ENCODE results near the gene GABRR3.

The GABRR3 gene

DNA sequence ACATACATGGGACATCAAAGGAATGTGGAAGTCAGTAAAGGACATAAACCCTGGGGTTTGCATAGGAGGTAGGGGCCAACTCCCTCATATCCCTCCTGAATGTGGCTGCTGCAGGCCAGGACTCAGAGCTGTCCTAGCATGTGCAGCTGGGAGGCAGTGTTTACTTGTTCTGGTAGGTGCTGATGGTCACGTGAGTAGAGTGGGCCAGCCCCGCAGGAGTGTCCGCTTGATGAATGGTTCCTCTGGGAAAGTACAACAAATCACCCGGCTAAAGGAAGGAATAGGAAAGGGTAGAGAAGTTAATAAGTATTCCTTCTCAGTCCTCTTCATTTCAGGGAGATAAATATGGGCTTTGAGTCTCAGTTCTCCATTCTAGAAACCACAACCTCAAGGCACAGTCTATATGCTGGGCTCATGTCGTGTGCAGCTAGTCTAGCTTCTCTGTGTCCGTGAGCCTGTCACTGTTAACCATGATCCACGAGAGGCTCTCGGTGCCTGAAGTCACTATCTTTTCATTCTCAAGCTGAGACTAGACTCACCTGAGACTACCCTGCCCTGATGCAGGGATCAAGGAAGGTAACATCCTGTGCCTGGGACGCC lies 80.8 kb downstream of the GABRR3 start:
- Histone ChIP-seq H3K4me2 (ENCODE audit: low read depth, low read length) (no peak overlapping the region), H2AFZ (ENCODE audit: low read length) (no peak overlapping the region), H3F3A (ENCODE audit: insufficient read depth, low read length) (no peaks in the 10 kb centered on the region), H3K36me3 (replicated peaks; ENCODE audit: insufficient read depth, low read length) (peaks cover 8% of the 10 kb centered on the region; the same call in 1 of the 2 replicates), H3K9me2 (replicated peaks; ENCODE audit: insufficient read depth, low read length) (no peaks in the 10 kb centered on the region), H3K9ac (ENCODE audit: low read length) (no peak overlapping the region), H4K20me1 (ENCODE audit: insufficient read depth, low read length) (no peaks in the 10 kb centered on the region), H3K4me1 (ENCODE audit: low read length) (no peaks in the 10 kb centered on the region), H3K9me3 (replicated peaks; ENCODE audit: insufficient read depth, low read length) (no peaks in the 10 kb centered on the region), H3K79me2 (ENCODE audit: low read length) (no peaks in the 10 kb centered on the region), H3K4me3 (ENCODE audit: low read length) (no peak overlapping the region), H3K27me3 (replicated peaks; ENCODE audit: insufficient read depth, low read length) (no peaks in the 10 kb centered on the region), H3K27ac (ENCODE audit: low read length) (no peak overlapping the region)
- no peak for TF ChIP-seq EZH2 (optimal IDR thresholded peaks at IDR 0.05; ENCODE audit: low read depth, low read length)
- TF ChIP-seq EZH2phosphoT487 (IDR thresholded peaks at IDR 0.05; ENCODE audit: low read length): no peak
- TF ChIP-seq, protein P1, sequence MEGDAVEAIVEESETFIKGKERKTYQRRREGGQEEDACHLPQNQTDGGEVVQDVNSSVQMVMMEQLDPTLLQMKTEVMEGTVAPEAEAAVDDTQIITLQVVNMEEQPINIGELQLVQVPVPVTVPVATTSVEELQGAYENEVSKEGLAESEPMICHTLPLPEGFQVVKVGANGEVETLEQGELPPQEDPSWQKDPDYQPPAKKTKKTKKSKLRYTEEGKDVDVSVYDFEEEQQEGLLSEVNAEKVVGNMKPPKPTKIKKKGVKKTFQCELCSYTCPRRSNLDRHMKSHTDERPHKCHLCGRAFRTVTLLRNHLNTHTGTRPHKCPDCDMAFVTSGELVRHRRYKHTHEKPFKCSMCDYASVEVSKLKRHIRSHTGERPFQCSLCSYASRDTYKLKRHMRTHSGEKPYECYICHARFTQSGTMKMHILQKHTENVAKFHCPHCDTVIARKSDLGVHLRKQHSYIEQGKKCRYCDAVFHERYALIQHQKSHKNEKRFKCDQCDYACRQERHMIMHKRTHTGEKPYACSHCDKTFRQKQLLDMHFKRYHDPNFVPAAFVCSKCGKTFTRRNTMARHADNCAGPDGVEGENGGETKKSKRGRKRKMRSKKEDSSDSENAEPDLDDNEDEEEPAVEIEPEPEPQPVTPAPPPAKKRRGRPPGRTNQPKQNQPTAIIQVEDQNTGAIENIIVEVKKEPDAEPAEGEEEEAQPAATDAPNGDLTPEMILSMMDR (IDR thresholded peaks at IDR 0.05; ENCODE audit: low read length): no peak
- no peak for DNase-seq

DNA sequence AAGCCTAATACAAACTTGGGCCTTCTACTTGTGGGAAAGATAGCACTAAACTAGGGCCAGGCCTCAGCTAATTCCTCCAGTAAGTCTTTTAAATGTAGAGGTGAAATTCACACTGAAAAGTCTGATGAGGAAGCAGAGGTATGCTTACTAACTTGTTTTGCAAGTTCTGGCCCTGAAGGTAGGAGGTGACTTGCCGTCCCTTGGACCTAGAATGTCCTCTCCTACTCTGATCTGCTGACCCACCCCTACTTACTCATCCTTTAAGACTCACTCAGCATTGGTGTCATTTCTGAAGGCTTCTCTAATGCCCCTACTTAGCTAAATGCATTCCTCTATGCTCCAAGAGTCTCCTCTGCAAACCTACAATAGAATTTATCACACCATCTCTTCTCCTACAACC lies 82.2 kb downstream of the GABRR3 start:
- Histone ChIP-seq H4K20me1 (ENCODE audit: insufficient read depth, low read length) (no peaks in the 10 kb centered on the region), H3K4me1 (ENCODE audit: low read length) (no peaks in the 10 kb centered on the region), H3K27me3 (replicated peaks; ENCODE audit: insufficient read depth, low read length) (no peaks in the 10 kb centered on the region), H3K27ac (ENCODE audit: low read length) (no peak overlapping the region), H3K4me3 (ENCODE audit: low read length) (no peak overlapping the region), H3K9ac (ENCODE audit: low read length) (no peak overlapping the region), H3K79me2 (ENCODE audit: low read length) (no peaks in the 10 kb centered on the region), H3K9me2 (replicated peaks; ENCODE audit: insufficient read depth, low read length) (no peaks in the 10 kb centered on the region), H3K9me3 (replicated peaks; ENCODE audit: insufficient read depth, low read length) (no peaks in the 10 kb centered on the region), H3K36me3 (replicated peaks; ENCODE audit: insufficient read depth, low read length) (peaks cover 8% of the 10 kb centered on the region; the same call in 1 of the 2 replicates), H3K4me2 (ENCODE audit: low read depth, low read length) (no peak overlapping the region), H3F3A (ENCODE audit: insufficient read depth, low read length) (no peaks in the 10 kb centered on the region), H2AFZ (ENCODE audit: low read length) (no peak overlapping the region)
- no peak for DNase-seq
- TF ChIP-seq, protein P1 (IDR thresholded peaks at IDR 0.05; ENCODE audit: low read length): no peak
- TF ChIP-seq EZH2phosphoT487 (IDR thresholded peaks at IDR 0.05; ENCODE audit: low read length): no peak
- no peak for TF ChIP-seq EZH2 (optimal IDR thresholded peaks at IDR 0.05; ENCODE audit: low read depth, low read length)

DNA sequence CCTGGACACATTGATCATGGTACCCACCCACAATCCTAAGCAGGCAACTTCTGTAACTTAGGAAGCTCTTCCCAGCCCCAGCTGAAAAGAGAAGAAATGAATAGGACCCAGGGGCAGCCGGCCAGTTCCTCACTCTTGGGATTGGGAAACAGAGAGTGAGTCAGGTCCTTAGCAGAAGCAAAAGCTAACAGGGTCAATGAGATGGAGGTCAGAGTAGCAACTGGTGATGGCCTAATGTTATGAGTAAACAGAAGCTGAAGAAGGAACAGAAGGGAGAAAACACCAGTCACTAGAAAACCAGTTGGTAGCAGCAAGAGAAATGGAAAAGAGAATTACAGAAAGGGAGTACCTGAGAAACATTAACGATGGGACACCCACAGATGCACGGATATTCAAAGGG lies 82.8 kb downstream of the GABRR3 start:
- no peak for TF ChIP-seq EZH2 (optimal IDR thresholded peaks at IDR 0.05; ENCODE audit: low read depth, low read length)
- TF ChIP-seq, protein P1 (IDR thresholded peaks at IDR 0.05; ENCODE audit: low read length): no peak
- no peak for TF ChIP-seq EZH2phosphoT487 (IDR thresholded peaks at IDR 0.05; ENCODE audit: low read length)
- Histone ChIP-seq H3K4me2 (ENCODE audit: low read depth, low read length) (no peak overlapping the region), H4K20me1 (ENCODE audit: insufficient read depth, low read length) (no peaks in the 10 kb centered on the region), H3F3A (ENCODE audit: insufficient read depth, low read length) (no peaks in the 10 kb centered on the region), H3K9me2 (replicated peaks; ENCODE audit: insufficient read depth, low read length) (no peaks in the 10 kb centered on the region), H3K27me3 (replicated peaks; ENCODE audit: insufficient read depth, low read length) (no peaks in the 10 kb centered on the region), H3K9me3 (replicated peaks; ENCODE audit: insufficient read depth, low read length) (no peaks in the 10 kb centered on the region), H3K9ac (ENCODE audit: low read length) (no peak overlapping the region), H3K36me3 (replicated peaks; ENCODE audit: insufficient read depth, low read length) (peaks cover 8% of the 10 kb centered on the region; the same call in 1 of the 2 replicates), H3K79me2 (ENCODE audit: low read length) (no peaks in the 10 kb centered on the region), H3K4me1 (ENCODE audit: low read length) (no peaks in the 10 kb centered on the region), H3K27ac (ENCODE audit: low read length) (no peak overlapping the region), H3K4me3 (ENCODE audit: low read length) (no peak overlapping the region), H2AFZ (ENCODE audit: low read length) (no peak overlapping the region)
- no peak for DNase-seq

Measured in MM.1S (cell line).